ENCODE measurements around the gene NEURL1B. TPM values are rescaled to one million over a fixed set of nuclear protein-coding genes. Genes with fewer than 3 reads are reported as not detected.

The NEURL1B gene
- polyA plus RNA-seq, 3 donors, result 12.7 to 16.6 (median 15.9) TPM

GRCh38 chr5:172632346-172633092, 8.5 kb upstream of the NEURL1B start:
- no peak for DNase-seq

- no peak for DNase-seq
These were observed 7.6 kb upstream of the NEURL1B start for GRCh38 chr5:172633403-172633970.

- no peak for DNase-seq
These were observed 6.8 kb upstream of the NEURL1B start for GRCh38 chr5:172634106-172634899.

GRCh38 chr5:172635038-172635437, 6.0 kb upstream of the NEURL1B start:
- no peak for DNase-seq

GRCh38 chr5:172636279-172637050, 4.6 kb upstream of the NEURL1B start:
- no peak for DNase-seq

- no peak for DNase-seq
These were observed 3.9 kb upstream of the NEURL1B start for GRCh38 chr5:172637110-172637580.

- DNase-seq, result no peak
These were observed 3.3 kb upstream of the NEURL1B start for GRCh38 chr5:172637740-172638139.

- no peak for DNase-seq
These were observed 2.8 kb upstream of the NEURL1B start for GRCh38 chr5:172638209-172638768.

GRCh38 chr5:172640139-172640538, 924 bp upstream of the NEURL1B start:
- no peak for DNase-seq

GRCh38 chr5:172641359-172642050, 442 bp downstream of the NEURL1B start:
- no peak for DNase-seq

GRCh38 chr5:172642051-172642409, 967 bp downstream of the NEURL1B start:
- DNase-seq, result no peak

- no peak for DNase-seq
These were observed 1.4 kb downstream of the NEURL1B start for GRCh38 chr5:172642486-172642885.

- DNase-seq, result no peak
These were observed 2.1 kb downstream of the NEURL1B start for GRCh38 chr5:172642926-172643871.

GRCh38 chr5:172644266-172644665, 3.2 kb downstream of the NEURL1B start:
- DNase-seq, result no peak

- no peak for DNase-seq
These were observed 3.6 kb downstream of the NEURL1B start for GRCh38 chr5:172644711-172645110.

GRCh38 chr5:172645271-172646055, 4.4 kb downstream of the NEURL1B start:
- DNase-seq, result no peak

- no peak for DNase-seq
These were observed 5.7 kb downstream of the NEURL1B start for GRCh38 chr5:172646716-172647285.

- no peak for DNase-seq
These were observed 6.4 kb downstream of the NEURL1B start for GRCh38 chr5:172647352-172648012.

All from renal pelvis (tissue), 4 donors.